Colonic mucosa (tissue), 4 donors: Measurements from ENCODE around the gene DHRSX. TPM values are rescaled to one million over a fixed set of nuclear protein-coding genes. Genes with fewer than 3 reads are reported as not detected.

Experiments used
- DNase-seq: peaks from one replicate; pipeline ENCODE4 v3.0.0-alpha.2; 2020
- H3K27ac ChIP-seq: fragments of 200-600 bp; one replicate; pipeline ENCODE4 v1.8.0; 2021
- H3K27me3 ChIP-seq: fragments of 200-600 bp; one replicate; pipeline ENCODE4 v1.8.0; 2021
- H3K36me3 ChIP-seq: fragments of 200-600 bp; one replicate; pipeline ENCODE4 v1.8.0; 2021
- H3K4me1 ChIP-seq: fragments of 200-600 bp; one replicate; pipeline ENCODE4 v1.8.0; 2021; ENCODE audit warnings: mild to moderate bottlenecking
- H3K4me3 ChIP-seq: fragments of 200-600 bp; one replicate; pipeline ENCODE4 v1.8.0; 2021
- H3K9ac ChIP-seq, 2 donors: one replicate each; pipeline ENCODE4 v1.7.0; 2013; ENCODE audit warnings: control low read depth in 2 of 2, low read depth in 2 of 2, low read length in 2 of 2
- H3K9me3 ChIP-seq: fragments of 200-600 bp; one replicate; pipeline ENCODE4 v1.8.0; 2021
- CTCF ChIP-seq: fragments of 200-600 bp; IDR thresholded peaks from one replicate; pipeline ENCODE4 v1.8.0; 2022; ENCODE audit warnings: antibody characterized with exemption, mild to moderate bottlenecking
- intact Hi-C: fragments of 100-400 bp; cut with DNase I; formaldehyde crosslinking; loops from one replicate; pipeline ENCODE4 v1.14.1; 2022
- total RNA-seq, 2 donors: library from RNA; stranded (reverse); fragmentation: NEBNext Ultra II Directional in 1 of 2; extraction: Animal tissue kit (Norgen Biotek cat#: 25700) in 1 of 2; gene quantifications; one replicate each; pipeline ENCODE4 v1.2.1, GENCODE V29; 2021
- donor health status: healthy.
- donor health status: DM: no; HTN: no; CAD: no.
- donor health status: DM: no; HTN: no; CAD: no.

The DHRSX gene
- total RNA-seq, 2 donors from 2014 or later, result 28.6 to 43.3 TPM

- H3K27ac ChIP-seq, result no peak overlapping the region
- H3K36me3 ChIP-seq, result no peaks in the 10 kb centered on the region
- no peak for TF ChIP-seq CTCF
- H3K9ac ChIP-seq, result no peak overlapping the region
- H3K27me3 ChIP-seq, result no peaks in the 10 kb centered on the region
- no peak overlapping the region for H3K4me3 ChIP-seq
- intact Hi-C loops, result no loop called here
- H3K9me3 ChIP-seq, result no peaks in the 10 kb centered on the region
- H3K4me1 ChIP-seq, result no peaks in the 10 kb centered on the region
- no peak for DNase-seq
Observed at GRCh38 chrX:2348211-2348610, 152.6 kb downstream of the DHRSX start.

- Histone ChIP-seq H3K27me3 (no peaks in the 10 kb centered on the region), H3K9me3 (no peaks in the 10 kb centered on the region), H3K36me3 (no peaks in the 10 kb centered on the region), H3K4me3 (no peak overlapping the region), H3K27ac (no peak overlapping the region), H3K4me1 (no peaks in the 10 kb centered on the region), H3K9ac (no peak overlapping the region)
- intact Hi-C loops, result no loop called here
- TF ChIP-seq CTCF, result no peak
- DNase-seq, result no peak
Observed at GRCh38 chrX:2346158-2346557, 154.6 kb downstream of the DHRSX start.

- H3K9ac ChIP-seq, result no peak overlapping the region
- TF ChIP-seq CTCF, result no peak
- H3K4me3 ChIP-seq, result no peak overlapping the region
- DNase-seq, result no peak
- no peaks in the 10 kb centered on the region for H3K4me1 ChIP-seq
- intact Hi-C loops, result no loop called here
- H3K36me3 ChIP-seq, result no peaks in the 10 kb centered on the region
- no peak overlapping the region for H3K27ac ChIP-seq
- no peaks in the 10 kb centered on the region for H3K27me3 ChIP-seq
- H3K9me3 ChIP-seq, result no peaks in the 10 kb centered on the region
Observed at GRCh38 chrX:2345562-2345961, 155.2 kb downstream of the DHRSX start.

- intact Hi-C loops, result no loop called here
- H3K27me3 ChIP-seq, result no peaks in the 10 kb centered on the region
Observed at GRCh38 chrX:2343413-2343812, 157.4 kb downstream of the DHRSX start.

GRCh38 chrX:2342874-2343273 lies 157.9 kb downstream of the DHRSX start:
- Histone ChIP-seq H3K9me3 (no peaks in the 10 kb centered on the region), H3K36me3 (no peaks in the 10 kb centered on the region), H3K4me1 (no peaks in the 10 kb centered on the region), H3K4me3 (no peak overlapping the region), H3K9ac (no peak overlapping the region), H3K27me3 (no peaks in the 10 kb centered on the region), H3K27ac (no peak overlapping the region)
- intact Hi-C loops, result no loop called here
- DNase-seq, result no peak
- TF ChIP-seq CTCF, result no peak

More at GRCh38 chrX:2343413-2343812, 157.4 kb downstream of the DHRSX start:
- Histone ChIP-seq H3K9me3 (no peaks in the 10 kb centered on the region), H3K4me3 (no peak overlapping the region), H3K27ac (no peak overlapping the region), H3K4me1 (no peaks in the 10 kb centered on the region), H3K9ac (no peak overlapping the region), H3K36me3 (no peaks in the 10 kb centered on the region)
- no peak for DNase-seq
- TF ChIP-seq CTCF, result no peak

GRCh38 chrX:2342281-2342688 lies 158.5 kb downstream of the DHRSX start:
- no peaks in the 10 kb centered on the region for H3K4me1 ChIP-seq
- H3K9ac ChIP-seq, result no peak overlapping the region
- H3K36me3 ChIP-seq, result no peaks in the 10 kb centered on the region
- no peak for TF ChIP-seq CTCF
- no peaks in the 10 kb centered on the region for H3K9me3 ChIP-seq
- no peak overlapping the region for H3K4me3 ChIP-seq
- no peak for DNase-seq
- H3K27ac ChIP-seq, result no peak overlapping the region
- intact Hi-C loops, result no loop called here
- no peaks in the 10 kb centered on the region for H3K27me3 ChIP-seq
